PC-3 (cell line): ENCODE results near the gene KLK4. TPM values are rescaled to one million over a fixed set of nuclear protein-coding genes. Genes with fewer than 3 reads are reported as not detected.
A peak's percentile ranks its signal among the peaks of the same experiment; 100 is the strongest.

Experiments used
- ATAC-seq: fragments of 200-7000 bp; cut with Tn5 transposase; 2 replicates; pipeline ENCODE4 v1.9.1; 2020; ENCODE audit warnings: mild to moderate bottlenecking, moderate library complexity
- BruUV-seq: library from RNA; stranded (reverse); fragments of 400-500 nt; replicated peaks from 2 replicates; lab custom pipeline; 2021; lab: Mats Ljungman, UMichigan
- CTCF ChIA-PET: fragments of 300-600 bp; sonication (Branson Sonifier 250); formaldehyde crosslinking; loops from one replicate; lab custom pipeline; 2022; ENCODE audit warnings: antibody characterized with exemption; lab: Charles Lee
- POLR2A ChIA-PET: fragments of 300-600 bp; sonication (Branson Sonifier 250); formaldehyde crosslinking; loops from one replicate; lab custom pipeline; 2022; ENCODE audit warnings: antibody characterized with exemption; ENCODE audit not compliant: unreplicated experiment; lab: Charles Lee
- DNase-seq: peaks from one replicate; pipeline ENCODE4 v3.0.0-alpha.2; 2015
- H2AFZ ChIP-seq: fragments of 300-600 bp; sonication (generic); 2 replicates; pipeline ENCODE4 v1.6.0; 2016; ENCODE audit warnings: antibody characterized with exemption, low read length
- H3F3A ChIP-seq: fragments of 300-600 bp; sonication (generic); one replicate; pipeline ENCODE4 v1.6.0; 2017; ENCODE audit warnings: antibody characterized with exemption, low read length, control low read depth, mild to moderate bottlenecking; ENCODE audit not compliant: unreplicated experiment
- H3K27ac ChIP-seq: fragments of 300-600 bp; sonication (generic); 2 replicates; pipeline ENCODE4 v1.5.1; 2016; ENCODE audit warnings: mild to moderate bottlenecking, low read length
- H3K27me3 ChIP-seq: fragments of 300-600 bp; sonication (generic); 2 replicates; pipeline ENCODE4 v1.6.1; 2016; ENCODE audit warnings: low read length, mixed read lengths
- H3K36me3 ChIP-seq: fragments of 300-600 bp; sonication (generic); 2 replicates; pipeline ENCODE4 v1.6.1; 2016; ENCODE audit warnings: low read depth, mixed run types, low read length, mixed read lengths
- H3K4me1 ChIP-seq: fragments of 300-600 bp; sonication (generic); 2 replicates; pipeline ENCODE4 v1.5.1; 2016; ENCODE audit warnings: low read length; ENCODE audit not compliant: insufficient read depth
- H3K4me2 ChIP-seq: fragments of 300-600 bp; sonication (generic); 2 replicates; pipeline ENCODE4 v1.6.0; 2016; ENCODE audit warnings: low read length
- H3K4me3 ChIP-seq: fragments of 300-600 bp; sonication (generic); 2 replicates; pipeline ENCODE4 v1.5.1; 2016; ENCODE audit warnings: mild to moderate bottlenecking, low read length, mixed read lengths
- H3K79me2 ChIP-seq: fragments of 300-600 bp; sonication (generic); 2 replicates; pipeline ENCODE4 v1.6.1; 2017; ENCODE audit warnings: low read length, mixed read lengths
- H3K9ac ChIP-seq: fragments of 300-600 bp; sonication (generic); 2 replicates; pipeline ENCODE4 v1.6.0; 2016; ENCODE audit warnings: mild to moderate bottlenecking, low read length
- H3K9me2 ChIP-seq: fragments of 300-600 bp; sonication (generic); replicated peaks from 2 replicates; pipeline ENCODE4 v1.6.1; 2016; ENCODE audit warnings: mixed run types, low read length, mixed read lengths
- H3K9me3 ChIP-seq: fragments of 300-600 bp; sonication (generic); 2 replicates; pipeline ENCODE4 v1.6.1; 2016; ENCODE audit warnings: low read length, mixed read lengths
- H4K20me1 ChIP-seq: fragments of 300-600 bp; sonication (generic); 2 replicates; pipeline ENCODE4 v1.6.1; 2016; ENCODE audit warnings: low read length, mixed read lengths
- CTCF ChIP-seq: fragments of 300-600 bp; sonication (generic); conservative IDR thresholded peaks from 2 replicates; pipeline ENCODE4 v1.5.1; 2017; ENCODE audit warnings: antibody characterized with exemption, low read depth, mild to moderate bottlenecking, low read length
- EZH2 ChIP-seq: fragments of 300-600 bp; sonication (generic); IDR thresholded peaks from one replicate; pipeline ENCODE4 v1.6.1; 2017; ENCODE audit warnings: antibody characterized with exemption, mild to moderate bottlenecking, low read length; ENCODE audit not compliant: unreplicated experiment
- EZH2phosphoT487 ChIP-seq: fragments of 300-600 bp; sonication (generic); IDR thresholded peaks from 2 replicates; pipeline ENCODE4 v1.6.1; 2018; ENCODE audit warnings: mild to moderate bottlenecking, antibody characterized with exemption, low read length, borderline replicate concordance
- intact Hi-C: fragments of 100-400 bp; cut with micrococcal nuclease; formaldehyde crosslinking; loops from 2 replicates; pipeline ENCODE4 v1.9.0; 2023
- total RNA-seq: library from RNA; depleted of rRNA; stranded (reverse); fragments of >200 nt; gene quantifications from 2 replicates; pipeline ENCODE4 v1.2.3, GENCODE V29; 2014

Gene KLK4
- total RNA-seq, 1 experiment from 2014 or later = not detected

GRCh38 chr19:50922317-50922853, 11.2 kb upstream of the KLK4 start:
- Histone ChIP-seq H3K4me2 (peak overlapping the region; percentile 62), H3K4me3 (peak overlapping the region; percentile 36; the same call in 1 of the 2 replicates), H3K9me2 (no peaks in the 10 kb centered on the region), H2AFZ (peak overlapping the region; percentile 32), H3K4me1 (peaks cover 26% of the 10 kb centered on the region), H3K79me2 (no peaks in the 10 kb centered on the region), H3K27ac (no peak overlapping the region), H3K27me3 (peaks cover 11% of the 10 kb centered on the region), H3F3A (no peaks in the 10 kb centered on the region), H3K9ac (no peak overlapping the region), H3K36me3 (no peaks in the 10 kb centered on the region), H4K20me1 (no peaks in the 10 kb centered on the region), H3K9me3 (no peaks in the 10 kb centered on the region)
- CTCF ChIA-PET = interaction anchor here (0.6 to 1.9 kb wide), 9 partner anchors 11 to 198 kb away, joined by 3 to 15 read pairs (median 5); no protein-coding TSS in a partner anchor
- ATAC-seq = peak; percentile 100
- POLR2A ChIA-PET = no interaction called here
- intact Hi-C loops = loop anchor here (1.0 to 5.0 kb wide), 3 partner anchors 139 to 385 kb away; no protein-coding TSS in a partner anchor
- BruUV-seq = no TSS peak
- TF ChIP-seq EZH2phosphoT487 (no peak), CTCF (peak; percentile 98)
- peak; percentile 96 for DNase-seq

GRCh38 chr19:50921426-50922316, 10.5 kb upstream of the KLK4 start:
- Histone ChIP-seq H3K4me2 (peak overlapping the region; percentile 62), H3K9me3 (no peaks in the 10 kb centered on the region), H3F3A (no peaks in the 10 kb centered on the region), H3K4me3 (peak overlapping the region; percentile 36; the same call in 1 of the 2 replicates), H3K9ac (no peak overlapping the region), H3K27ac (no peak overlapping the region), H3K9me2 (no peaks in the 10 kb centered on the region), H3K79me2 (no peaks in the 10 kb centered on the region), H3K27me3 (peaks cover 11% of the 10 kb centered on the region), H3K36me3 (no peaks in the 10 kb centered on the region), H3K4me1 (peaks cover 26% of the 10 kb centered on the region), H4K20me1 (no peaks in the 10 kb centered on the region), H2AFZ (peak overlapping the region; percentile 32)
- BruUV-seq = no TSS peak
- intact Hi-C loops = loop anchor here (1.0 to 5.0 kb wide), 3 partner anchors 138 to 384 kb away; no protein-coding TSS in a partner anchor
- ATAC-seq (peak; percentile 51), DNase-seq (peak; percentile 38)
- POLR2A ChIA-PET = no interaction called here
- CTCF ChIA-PET = interaction anchor here (0.6 to 1.9 kb wide), 9 partner anchors 12 to 197 kb away, joined by 3 to 15 read pairs (median 5); no protein-coding TSS in a partner anchor
- TF ChIP-seq EZH2 (no peak), EZH2phosphoT487 (no peak), CTCF (no peak)
